NCI-H2107 (cell line): ENCODE data around the gene ZBTB46.

Experiments
- DNase-seq: peaks from one replicate; lab custom pipeline; 2025; lab: John Stamatoyannopoulos, UW

ZBTB46 gene

DNA sequence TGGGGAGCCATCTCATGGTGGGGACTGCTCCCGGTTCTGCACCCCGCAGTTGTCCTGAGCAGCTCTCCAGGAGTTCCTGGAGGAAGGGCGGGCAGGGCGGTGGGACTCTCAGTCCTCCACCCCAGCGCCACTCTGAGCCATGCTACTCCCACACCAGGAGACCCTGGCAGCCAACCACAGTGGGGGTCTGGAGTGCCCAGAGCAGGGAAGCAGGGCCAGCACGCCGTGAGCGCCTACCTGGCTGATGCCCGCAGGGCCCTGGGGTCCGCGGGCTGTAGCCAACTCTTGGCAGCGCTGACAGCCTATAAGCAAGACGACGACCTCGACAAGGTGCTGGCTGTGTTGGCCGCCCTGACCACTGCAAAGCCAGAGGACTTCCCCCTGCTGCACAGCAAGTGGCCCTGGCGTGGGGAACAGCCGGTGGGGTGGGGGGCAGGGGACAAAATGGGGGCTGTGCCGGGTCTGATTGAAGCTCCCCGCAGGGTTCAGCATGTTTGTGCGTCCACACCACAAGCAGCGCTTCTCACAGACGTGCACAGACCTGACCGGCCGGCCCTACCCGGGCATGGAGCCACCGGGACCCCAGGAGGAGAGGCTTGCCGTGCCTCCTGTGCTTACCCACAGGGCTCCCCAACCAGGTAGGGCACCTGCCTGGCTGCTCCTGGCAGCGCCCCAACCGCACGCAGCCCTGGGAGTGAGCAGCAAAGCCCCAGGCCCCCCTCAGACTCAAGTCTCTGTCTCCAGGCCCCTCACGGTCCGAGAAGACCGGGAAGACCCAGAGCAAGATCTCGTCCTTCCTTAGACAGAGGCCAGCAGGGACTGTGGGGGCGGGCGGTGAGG is 136.3 kb downstream of the ZBTB46 start:
- DNase-seq = no peak

DNA sequence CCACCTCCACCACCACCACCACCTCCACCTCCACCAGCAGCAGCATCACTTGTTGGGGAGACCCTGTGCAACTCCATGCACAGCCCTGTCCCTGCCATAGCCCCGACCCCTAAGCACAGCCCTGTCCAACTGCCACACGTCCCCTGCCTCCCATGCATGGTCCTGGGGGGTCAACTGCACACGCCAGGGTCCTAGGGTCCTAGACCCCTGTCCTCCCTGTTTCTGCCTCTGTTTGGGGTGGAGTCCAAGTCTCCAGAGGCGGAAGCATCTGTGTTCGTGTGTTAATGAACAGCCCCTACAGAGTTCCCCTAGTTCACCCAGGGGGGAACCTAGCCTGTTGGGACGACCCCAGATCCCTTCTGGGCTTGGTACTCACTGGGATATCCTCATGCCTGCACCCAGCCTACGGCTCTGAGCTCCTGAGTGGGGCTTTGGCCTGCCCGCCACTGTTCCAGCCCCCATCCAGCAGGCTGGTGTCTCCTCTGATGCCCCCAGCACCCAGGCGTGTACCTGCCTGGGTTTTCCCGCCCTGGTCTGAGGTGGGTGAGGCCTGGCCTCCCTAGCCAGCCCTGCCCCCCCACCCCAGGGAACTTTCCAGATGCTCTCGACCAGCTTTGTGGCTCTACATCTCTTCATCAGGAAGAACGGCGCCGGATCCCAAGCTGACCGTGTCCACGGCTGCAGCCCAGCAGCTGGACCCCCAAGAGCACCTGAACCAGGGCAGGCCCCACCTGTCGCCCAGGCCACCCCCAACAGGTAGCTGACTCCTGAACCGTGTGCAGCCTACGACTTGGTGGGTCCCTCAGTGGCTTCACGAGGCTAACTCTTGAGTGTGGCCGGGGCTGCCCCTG is 137.1 kb downstream of the ZBTB46 start:
- DNase-seq = no peak
